ENCODE results near the gene GDF10. TPM values are rescaled to one million over a fixed set of nuclear protein-coding genes. Genes with fewer than 3 reads are reported as not detected.

GDF10 gene
- polyA plus RNA-seq, 1 donor (not counting 4 experiments of a cell fraction or from before 2014, with no cell fraction given) = not detected

DNA sequence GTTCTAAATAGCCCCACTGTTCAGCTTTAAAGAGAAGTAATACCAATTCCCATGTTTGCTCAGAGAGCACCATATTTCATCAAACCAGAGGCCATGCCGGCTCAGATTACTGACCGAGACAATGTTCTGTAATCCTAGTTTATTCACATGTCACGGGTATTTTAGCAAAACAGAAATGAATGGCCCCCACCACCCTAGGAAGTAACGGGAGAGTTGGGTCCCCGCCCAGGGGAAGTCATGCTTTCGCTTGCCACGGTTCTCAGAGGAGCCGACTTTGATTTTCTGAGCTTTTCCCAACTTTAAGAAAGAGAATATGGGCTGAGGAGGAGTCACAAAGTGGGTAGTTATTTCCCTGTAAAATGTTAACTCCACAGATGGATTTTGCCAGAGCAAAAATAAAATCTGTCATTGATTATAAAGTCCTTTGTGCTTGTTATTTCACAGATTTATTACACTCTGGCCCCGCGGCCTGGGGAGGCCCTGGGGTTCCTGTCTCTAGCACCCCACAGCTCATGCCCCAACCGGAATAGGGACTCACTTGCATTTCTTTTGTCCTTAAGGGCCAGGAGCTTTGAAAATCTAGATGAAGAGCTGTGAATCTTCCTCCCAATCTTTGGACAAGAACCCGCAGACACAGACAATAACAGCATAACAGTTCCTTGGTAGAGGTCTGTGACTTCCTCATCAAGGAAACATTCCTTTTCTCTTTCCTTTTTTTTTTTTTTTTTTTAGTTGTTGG, 3.7 kb upstream of the GDF10 start:
- H2AFZ ChIP-seq (ENCODE audit: control insufficient read depth, low read length) = no peak overlapping the region
- dilution Hi-C loops (cut with MboI; ENCODE audit: extremely low pct_ligation_motif_present, low sequenced_read_pairs) = no loop called here
- H3K27ac ChIP-seq (ENCODE audit: control insufficient read depth, insufficient read depth, low read length) = no peak overlapping the region
- H3K9me3 ChIP-seq (ENCODE audit: control insufficient read depth, low read depth, low read length) = no peaks in the 10 kb centered on the region
- no peak for FAIRE-seq
- DNase-seq (ENCODE audit: low read depth, low spot score) = no peak
- no peaks in the 10 kb centered on the region for H3K9me1 ChIP-seq (ENCODE audit: control insufficient read depth, extremely low read depth, insufficient read depth, low read length)
- H3K4me1 ChIP-seq (ENCODE audit: control insufficient read depth, extremely low read depth, insufficient read depth, low read length) = no peaks in the 10 kb centered on the region
- H3K4me2 ChIP-seq (ENCODE audit: control insufficient read depth, extremely low read depth, insufficient read depth, low read depth, low read length) = no peak overlapping the region
- TF ChIP-seq, protein P1, sequence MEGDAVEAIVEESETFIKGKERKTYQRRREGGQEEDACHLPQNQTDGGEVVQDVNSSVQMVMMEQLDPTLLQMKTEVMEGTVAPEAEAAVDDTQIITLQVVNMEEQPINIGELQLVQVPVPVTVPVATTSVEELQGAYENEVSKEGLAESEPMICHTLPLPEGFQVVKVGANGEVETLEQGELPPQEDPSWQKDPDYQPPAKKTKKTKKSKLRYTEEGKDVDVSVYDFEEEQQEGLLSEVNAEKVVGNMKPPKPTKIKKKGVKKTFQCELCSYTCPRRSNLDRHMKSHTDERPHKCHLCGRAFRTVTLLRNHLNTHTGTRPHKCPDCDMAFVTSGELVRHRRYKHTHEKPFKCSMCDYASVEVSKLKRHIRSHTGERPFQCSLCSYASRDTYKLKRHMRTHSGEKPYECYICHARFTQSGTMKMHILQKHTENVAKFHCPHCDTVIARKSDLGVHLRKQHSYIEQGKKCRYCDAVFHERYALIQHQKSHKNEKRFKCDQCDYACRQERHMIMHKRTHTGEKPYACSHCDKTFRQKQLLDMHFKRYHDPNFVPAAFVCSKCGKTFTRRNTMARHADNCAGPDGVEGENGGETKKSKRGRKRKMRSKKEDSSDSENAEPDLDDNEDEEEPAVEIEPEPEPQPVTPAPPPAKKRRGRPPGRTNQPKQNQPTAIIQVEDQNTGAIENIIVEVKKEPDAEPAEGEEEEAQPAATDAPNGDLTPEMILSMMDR (optimal IDR thresholded peaks at IDR 0.05 in 1 of 3, IDR thresholded peaks at IDR 0.05 in 1 of 3, conservative IDR thresholded peaks at IDR 0.05 in 1 of 3; ENCODE audit: extremely low read depth in 1 of 3, insufficient read depth in 2 of 3, low read length in 3 of 3) = no peak
- TF ChIP-seq EZH2 (IDR thresholded peaks at IDR 0.05; ENCODE audit: low read length) = no peak
- H3K36me3 ChIP-seq (ENCODE audit: control insufficient read depth in 2 of 2, extremely low read depth in 1 of 2, insufficient read depth in 2 of 2, low read length in 2 of 2) = no peaks in the 10 kb centered on the region
- no peak overlapping the region for H3K9ac ChIP-seq (ENCODE audit: control insufficient read depth, extremely low read depth, insufficient read depth, low read length)
- H3K27me3 ChIP-seq (ENCODE audit: control insufficient read depth, extremely low read depth, insufficient read depth, low read length) = peaks cover 49% of the 10 kb centered on the region
- H4K20me1 ChIP-seq (ENCODE audit: control insufficient read depth, extremely low read depth, insufficient read depth, low read length) = no peaks in the 10 kb centered on the region
- H3K79me2 ChIP-seq (ENCODE audit: control insufficient read depth, insufficient read depth, low read length) = no peaks in the 10 kb centered on the region
- H3K4me3 ChIP-seq (ENCODE audit: control insufficient read depth in 2 of 3, extremely low read depth in 1 of 3, insufficient read depth in 2 of 3, low read depth in 1 of 3, low read length in 3 of 3) = no peak overlapping the region

DNA sequence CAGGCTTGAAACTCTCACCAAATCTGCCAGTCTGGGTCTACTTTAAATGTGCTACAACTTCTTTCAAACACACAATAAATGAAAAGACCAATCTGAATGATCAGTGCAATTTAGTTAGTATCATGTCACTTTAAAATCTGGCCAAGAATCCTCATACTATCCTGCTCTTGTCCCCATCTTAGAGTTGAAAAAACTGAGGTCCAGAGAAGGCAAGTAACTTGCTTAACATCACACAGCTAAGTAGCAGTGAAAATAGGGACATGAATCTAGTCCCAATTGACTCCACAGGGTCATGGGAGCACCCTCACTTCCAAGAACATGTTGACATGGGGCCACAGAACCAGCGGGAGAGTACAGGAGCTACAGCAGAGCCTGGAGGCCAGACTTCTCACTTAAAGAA, 3.1 kb upstream of the GDF10 start:
- H3K36me3 ChIP-seq (ENCODE audit: control insufficient read depth in 2 of 2, extremely low read depth in 1 of 2, insufficient read depth in 2 of 2, low read length in 2 of 2) = no peaks in the 10 kb centered on the region
- H3K27ac ChIP-seq (ENCODE audit: control insufficient read depth, insufficient read depth, low read length) = no peak overlapping the region
- H3K27me3 ChIP-seq (ENCODE audit: control insufficient read depth, extremely low read depth, insufficient read depth, low read length) = peaks cover 56% of the 10 kb centered on the region
- no peaks in the 10 kb centered on the region for H3K9me1 ChIP-seq (ENCODE audit: control insufficient read depth, extremely low read depth, insufficient read depth, low read length)
- no peak overlapping the region for H3K4me3 ChIP-seq (ENCODE audit: control insufficient read depth in 2 of 3, extremely low read depth in 1 of 3, insufficient read depth in 2 of 3, low read depth in 1 of 3, low read length in 3 of 3)
- no peaks in the 10 kb centered on the region for H3K79me2 ChIP-seq (ENCODE audit: control insufficient read depth, insufficient read depth, low read length)
- H3K9me3 ChIP-seq (ENCODE audit: control insufficient read depth, low read depth, low read length) = no peaks in the 10 kb centered on the region
- no peak for FAIRE-seq
- H3K4me1 ChIP-seq (ENCODE audit: control insufficient read depth, extremely low read depth, insufficient read depth, low read length) = no peaks in the 10 kb centered on the region
- TF ChIP-seq EZH2 (IDR thresholded peaks at IDR 0.05; ENCODE audit: low read length) = no peak
- TF ChIP-seq, protein P1 (optimal IDR thresholded peaks at IDR 0.05 in 1 of 3, IDR thresholded peaks at IDR 0.05 in 1 of 3, conservative IDR thresholded peaks at IDR 0.05 in 1 of 3; ENCODE audit: extremely low read depth in 1 of 3, insufficient read depth in 2 of 3, low read length in 3 of 3) = no peak
- DNase-seq (ENCODE audit: low read depth, low spot score) = no peak
- H4K20me1 ChIP-seq (ENCODE audit: control insufficient read depth, extremely low read depth, insufficient read depth, low read length) = no peaks in the 10 kb centered on the region
- H3K4me2 ChIP-seq (ENCODE audit: control insufficient read depth, extremely low read depth, insufficient read depth, low read depth, low read length) = no peak overlapping the region
- no peak overlapping the region for H2AFZ ChIP-seq (ENCODE audit: control insufficient read depth, low read length)
- no peak overlapping the region for H3K9ac ChIP-seq (ENCODE audit: control insufficient read depth, extremely low read depth, insufficient read depth, low read length)
- dilution Hi-C loops (cut with MboI; ENCODE audit: extremely low pct_ligation_motif_present, low sequenced_read_pairs) = no loop called here

All from keratinocyte (primary cell).